Ramos (cell line): ENCODE results near the gene CDCA8.
"Not testable (repeated sequence)": the region's sequence is repeated elsewhere in the genome, so short reads cannot be mapped to it uniquely, and the experiment has no call there.

ENCODE experiments used
- in situ Hi-C: fragments of 300-500 bp; cut with MboI; formaldehyde crosslinking; loops from one replicate; pipeline ENCODE4 v1.14.3; 2022; ENCODE audit warnings: low sequenced_read_pairs; ENCODE audit not compliant: unreplicated experiment

The CDCA8 gene

GRCh38 chr1:37731312-37732019 is 39.1 kb downstream of the CDCA8 start:
- in situ Hi-C loops: no loop called here

DNA sequence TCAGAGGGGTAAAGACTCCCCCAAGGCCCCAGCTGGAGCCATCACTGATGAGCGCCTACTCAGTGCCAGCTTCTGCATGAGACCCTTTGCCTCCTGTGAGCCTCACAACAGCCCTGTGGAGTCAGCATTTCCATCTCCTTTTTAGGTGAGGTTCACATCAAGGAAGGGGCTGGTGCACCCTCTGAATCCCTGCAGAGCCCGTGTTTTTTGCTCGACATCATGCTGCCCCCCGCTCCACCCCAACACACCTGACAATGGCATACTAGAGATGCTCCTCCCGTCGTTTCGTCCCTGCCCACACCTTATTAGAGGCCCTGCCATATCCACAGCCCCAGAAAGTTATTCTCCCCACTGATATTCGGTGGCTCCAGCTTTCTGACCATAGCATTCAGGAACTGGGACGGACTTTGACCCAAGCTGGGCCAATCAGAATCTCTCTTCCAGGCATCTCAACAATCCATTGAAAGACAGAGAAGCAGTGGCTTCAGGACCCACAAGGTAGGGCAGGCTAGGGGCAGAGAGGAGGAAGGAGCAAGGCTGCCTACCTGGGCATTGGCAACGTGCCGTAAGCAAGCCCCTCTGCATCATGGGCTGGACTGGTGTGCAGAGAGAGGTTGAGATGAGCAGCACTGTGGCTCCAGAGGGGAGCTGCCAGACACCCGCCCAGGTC is 39.9 kb downstream of the CDCA8 start:
- in situ Hi-C loops: no loop called here

- in situ Hi-C loops: no loop called here
These were observed 42.6 kb downstream of the CDCA8 start for GRCh38 chr1:37734629-37735591.

- in situ Hi-C loops: not testable (repeated sequence)
These were observed 45.7 kb downstream of the CDCA8 start for GRCh38 chr1:37737975-37738374.

DNA sequence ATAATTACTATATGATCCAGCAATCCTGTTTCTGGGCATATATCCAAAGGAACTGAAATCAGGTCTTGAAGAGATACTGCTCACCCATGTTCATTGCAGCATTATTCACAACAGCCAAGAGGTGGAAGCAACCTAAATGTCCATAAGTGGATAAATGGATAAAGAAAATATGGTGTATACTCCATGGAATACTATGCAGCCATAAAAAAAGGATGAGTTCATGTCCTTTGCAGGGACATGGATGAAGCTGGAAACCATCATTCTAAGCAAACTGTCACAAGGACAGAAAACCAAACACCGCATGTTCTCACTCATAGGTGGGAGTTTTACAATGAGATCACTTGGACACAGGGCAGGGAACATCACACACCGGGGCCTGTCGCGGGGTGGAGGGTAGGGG is 46.3 kb downstream of the CDCA8 start:
- in situ Hi-C loops: not testable (repeated sequence)

GRCh38 chr1:37739222-37739621 is 46.9 kb downstream of the CDCA8 start:
- in situ Hi-C loops: no loop called here

DNA sequence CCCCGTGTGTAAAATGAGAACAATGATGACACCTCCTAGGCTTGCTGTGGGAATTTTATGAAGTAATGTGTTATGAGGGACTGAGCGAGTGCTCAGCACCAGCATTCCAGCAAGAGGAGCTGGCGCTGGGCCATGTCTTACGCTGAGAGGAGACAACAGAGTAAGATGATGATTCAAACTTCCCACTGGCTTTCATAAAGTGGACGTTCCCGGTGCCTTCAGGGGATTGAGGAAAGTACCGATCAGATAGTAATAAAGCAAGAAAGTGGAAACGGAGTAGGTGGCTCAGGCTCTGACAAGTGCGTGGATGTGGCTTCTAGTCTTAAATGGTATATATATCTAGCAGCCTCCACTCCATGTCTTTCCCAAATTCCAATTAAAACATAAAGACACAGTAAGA is 48.8 kb downstream of the CDCA8 start:
- in situ Hi-C loops: no loop called here

GRCh38 chr1:37741662-37742061 is 49.3 kb downstream of the CDCA8 start:
- in situ Hi-C loops: no loop called here

DNA sequence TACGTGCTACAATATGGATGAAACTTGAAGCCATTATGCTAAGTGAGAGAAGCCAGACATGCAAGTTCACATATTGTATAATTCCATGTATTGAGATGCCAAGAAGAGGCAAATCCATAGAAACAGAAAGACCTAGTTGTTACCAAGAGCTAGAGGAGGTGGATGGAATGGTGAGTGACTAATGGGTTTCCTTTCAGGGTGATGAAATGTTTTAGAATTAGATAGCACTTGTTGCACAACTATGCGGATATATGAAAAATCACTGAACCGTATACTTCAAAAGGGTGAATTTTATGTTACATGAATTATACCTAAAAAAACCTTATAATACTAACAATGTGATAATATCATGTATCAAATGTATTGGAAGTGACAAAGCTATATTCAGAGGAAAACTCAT is 54.5 kb downstream of the CDCA8 start:
- in situ Hi-C loops: no loop called here

DNA sequence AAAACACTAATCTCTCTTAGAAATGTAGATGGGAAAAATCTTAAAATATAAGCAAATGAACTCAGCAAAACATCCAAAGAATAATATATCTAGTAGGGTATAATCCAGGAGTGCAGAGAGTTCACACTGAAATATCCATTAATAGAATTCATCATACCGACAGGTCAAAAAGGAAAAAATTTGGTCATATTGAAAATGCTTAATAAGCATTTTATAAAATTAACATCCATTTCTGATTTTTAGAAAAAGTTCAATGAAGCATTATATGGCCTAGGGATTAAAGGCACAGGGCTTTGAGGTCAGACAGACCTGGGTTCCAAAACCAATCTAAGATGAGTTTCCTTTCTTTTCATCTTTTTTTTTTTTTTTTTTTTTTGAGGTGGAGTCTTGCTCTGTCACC is 56.2 kb downstream of the CDCA8 start:
- in situ Hi-C loops: no loop called here

GRCh38 chr1:37752213-37752582 is 59.9 kb downstream of the CDCA8 start:
- in situ Hi-C loops: no loop called here

DNA sequence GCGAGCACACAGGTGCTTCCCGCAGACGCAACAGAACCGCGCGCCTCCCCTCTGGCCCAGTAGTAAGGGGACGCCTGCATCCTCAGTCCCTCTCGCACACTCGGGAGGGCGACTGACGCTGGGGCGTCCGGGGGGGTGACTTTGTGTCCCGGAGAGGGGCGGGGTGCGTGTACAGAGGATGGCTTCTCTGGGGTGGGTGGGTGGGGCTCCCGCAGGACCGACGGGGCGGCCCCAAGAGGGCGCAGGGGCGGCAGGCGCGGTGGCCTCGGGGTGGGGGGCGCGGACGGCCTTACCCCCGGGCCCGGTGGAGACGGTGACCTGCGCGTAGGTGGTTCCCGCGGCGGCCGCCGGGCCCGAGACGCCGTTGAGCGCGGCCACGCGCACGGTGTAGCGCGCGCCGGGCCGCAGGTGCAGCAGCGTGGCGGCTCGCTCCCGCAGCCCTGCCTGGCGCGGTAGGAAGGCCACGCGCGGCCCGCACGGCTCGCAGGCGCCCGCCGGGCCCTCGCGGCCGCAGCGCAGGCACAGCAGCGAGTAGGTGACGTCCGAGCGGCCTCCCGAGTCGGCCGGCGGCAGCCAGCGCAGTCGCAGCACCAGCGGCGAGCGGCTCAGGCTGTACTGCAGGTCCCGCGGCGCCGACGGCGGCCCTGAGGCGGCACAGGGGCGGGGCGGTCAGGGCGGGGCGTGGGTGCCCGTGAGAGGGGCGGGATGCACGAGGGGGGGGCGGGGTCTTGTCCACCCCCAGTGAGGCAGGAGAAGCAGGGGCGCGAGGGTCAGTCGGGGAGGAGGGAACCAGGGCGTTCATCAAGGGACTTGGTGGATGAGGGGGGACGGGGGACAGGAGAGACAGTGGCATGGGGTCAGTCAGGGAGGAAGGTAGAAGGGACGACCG is 60.5 kb downstream of the CDCA8 start:
- in situ Hi-C loops: no loop called here

DNA sequence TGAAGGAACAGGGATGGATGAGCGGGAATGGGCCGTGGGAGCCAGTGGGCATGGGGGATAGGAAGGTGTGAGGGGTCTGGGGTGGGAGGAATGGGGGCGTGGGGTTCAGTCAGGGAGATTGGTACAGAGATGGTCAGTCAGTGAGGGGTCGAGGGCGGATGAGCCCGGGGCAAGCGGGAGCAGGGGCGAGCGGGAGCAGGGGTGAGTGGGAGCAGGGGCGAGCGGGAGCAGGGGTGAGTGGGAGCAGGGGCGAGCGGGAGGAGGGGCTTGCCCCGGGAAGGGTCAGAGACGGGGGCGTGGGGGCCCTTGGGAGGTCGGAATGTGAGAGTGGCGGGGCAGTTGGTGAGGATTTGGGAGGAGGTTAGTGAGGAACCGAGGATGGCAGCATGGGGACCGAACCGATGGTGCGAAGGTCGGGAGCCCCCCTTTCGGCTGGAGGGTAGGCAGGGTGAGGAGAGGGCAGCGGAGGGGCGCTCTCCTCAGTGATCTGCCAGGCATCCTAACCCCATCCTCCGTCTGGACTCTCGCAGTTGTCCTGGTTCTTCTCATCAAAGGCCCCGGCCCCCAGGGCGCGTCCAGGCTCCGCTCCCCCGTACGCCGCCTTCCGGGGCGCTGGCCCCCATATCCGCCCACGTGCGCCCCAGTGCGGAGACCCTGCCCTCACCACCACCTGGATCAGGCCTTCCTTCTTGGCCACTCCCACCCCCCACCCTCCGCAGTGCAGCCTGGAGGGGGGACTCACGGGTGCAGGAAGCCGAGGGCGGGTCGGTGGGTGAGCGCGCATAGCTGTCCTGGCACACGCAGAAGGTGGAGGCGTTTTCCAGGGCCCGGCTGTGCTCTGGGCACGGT is 61.4 kb downstream of the CDCA8 start:
- in situ Hi-C loops: no loop called here

GRCh38 chr1:37755290-37755689 is 63.0 kb downstream of the CDCA8 start:
- in situ Hi-C loops: no loop called here

DNA sequence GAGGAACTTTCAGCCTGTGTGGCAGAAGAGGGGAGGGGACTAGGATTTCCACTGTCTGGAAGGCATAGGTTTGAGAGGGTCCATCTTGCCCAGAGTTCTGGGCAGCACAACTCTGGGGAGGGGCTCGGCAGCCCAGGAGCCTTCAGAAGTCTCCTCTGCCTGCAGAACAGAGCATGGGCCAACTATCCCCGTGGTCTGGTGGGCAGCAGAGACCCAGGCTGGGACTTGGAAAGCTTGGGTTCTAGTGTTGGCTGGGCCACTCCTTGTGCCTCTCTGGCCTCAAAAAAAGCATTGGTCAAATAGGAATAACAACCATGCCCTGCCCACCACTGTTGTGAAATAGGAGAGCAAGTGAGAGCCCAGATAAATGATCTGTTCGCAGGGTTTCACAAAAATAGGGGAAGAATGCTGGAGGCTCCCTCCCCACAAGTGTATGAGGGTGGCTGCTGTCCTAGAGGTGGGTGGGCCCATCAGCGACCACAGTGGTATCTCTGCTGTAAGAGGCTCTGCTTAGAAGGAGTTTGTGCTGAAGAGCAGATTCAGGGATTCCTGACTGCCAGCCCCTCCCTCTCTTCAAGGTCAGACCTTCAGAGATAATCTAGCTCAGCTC is 63.7 kb downstream of the CDCA8 start:
- in situ Hi-C loops: no loop called here
